ENCODE measurements around the gene RAB7B. TPM values are rescaled to one million over a fixed set of nuclear protein-coding genes. Genes with fewer than 3 reads are reported as not detected.

RAB7B gene
- total and polyA plus RNA-seq, 2 of the 13 experiments (the other 11 are each of a cell fraction or from before 2014, with no cell fraction given), result 0.05 to 0.46 TPM

- TF ChIP-seq ZNF343 (CRISPR knock-in tag; IDR thresholded peaks at IDR 0.05) (peak; percentile 31; the same call in 1 of the 2 replicates), GZF1 (CRISPR knock-in tag; IDR thresholded peaks at IDR 0.05) (no peak), RORA (CRISPR knock-in tag; IDR thresholded peaks at IDR 0.05) (no peak), ZNF839 (CRISPR knock-in tag; IDR thresholded peaks at IDR 0.05; ENCODE audit: borderline replicate concordance) (no peak), HIC2 (CRISPR knock-in tag; IDR thresholded peaks at IDR 0.05; ENCODE audit: low read depth) (no peak), NFKBIZ (CRISPR knock-in tag; IDR thresholded peaks at IDR 0.05) (0 out of 2 replicates have a peak, but pooled peaks have one; percentile 51), ZNF816 (CRISPR knock-in tag; IDR thresholded peaks at IDR 0.05; ENCODE audit: borderline replicate concordance) (no peak), FOXA3 (CRISPR knock-in tag; IDR thresholded peaks at IDR 0.05) (peak; percentile 49), ZBTB43 (CRISPR knock-in tag; conservative IDR thresholded peaks at IDR 0.05) (no peak), ZNF333 (CRISPR knock-in tag; IDR thresholded peaks at IDR 0.05; ENCODE audit: borderline replicate concordance) (no peak), CENPT (CRISPR knock-in tag; IDR thresholded peaks at IDR 0.05; ENCODE audit: low read depth) (0 out of 2 replicates have a peak, but pooled peaks have one; percentile 15)
- TF ChIP-seq, protein P1, sequence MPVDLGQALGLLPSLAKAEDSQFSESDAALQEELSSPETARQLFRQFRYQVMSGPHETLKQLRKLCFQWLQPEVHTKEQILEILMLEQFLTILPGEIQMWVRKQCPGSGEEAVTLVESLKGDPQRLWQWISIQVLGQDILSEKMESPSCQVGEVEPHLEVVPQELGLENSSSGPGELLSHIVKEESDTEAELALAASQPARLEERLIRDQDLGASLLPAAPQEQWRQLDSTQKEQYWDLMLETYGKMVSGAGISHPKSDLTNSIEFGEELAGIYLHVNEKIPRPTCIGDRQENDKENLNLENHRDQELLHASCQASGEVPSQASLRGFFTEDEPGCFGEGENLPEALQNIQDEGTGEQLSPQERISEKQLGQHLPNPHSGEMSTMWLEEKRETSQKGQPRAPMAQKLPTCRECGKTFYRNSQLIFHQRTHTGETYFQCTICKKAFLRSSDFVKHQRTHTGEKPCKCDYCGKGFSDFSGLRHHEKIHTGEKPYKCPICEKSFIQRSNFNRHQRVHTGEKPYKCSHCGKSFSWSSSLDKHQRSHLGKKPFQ (CRISPR knock-in tag; IDR thresholded peaks at IDR 0.05; ENCODE audit: insufficient replicate concordance), result no peak
- TF ChIP-seq, protein P2, sequence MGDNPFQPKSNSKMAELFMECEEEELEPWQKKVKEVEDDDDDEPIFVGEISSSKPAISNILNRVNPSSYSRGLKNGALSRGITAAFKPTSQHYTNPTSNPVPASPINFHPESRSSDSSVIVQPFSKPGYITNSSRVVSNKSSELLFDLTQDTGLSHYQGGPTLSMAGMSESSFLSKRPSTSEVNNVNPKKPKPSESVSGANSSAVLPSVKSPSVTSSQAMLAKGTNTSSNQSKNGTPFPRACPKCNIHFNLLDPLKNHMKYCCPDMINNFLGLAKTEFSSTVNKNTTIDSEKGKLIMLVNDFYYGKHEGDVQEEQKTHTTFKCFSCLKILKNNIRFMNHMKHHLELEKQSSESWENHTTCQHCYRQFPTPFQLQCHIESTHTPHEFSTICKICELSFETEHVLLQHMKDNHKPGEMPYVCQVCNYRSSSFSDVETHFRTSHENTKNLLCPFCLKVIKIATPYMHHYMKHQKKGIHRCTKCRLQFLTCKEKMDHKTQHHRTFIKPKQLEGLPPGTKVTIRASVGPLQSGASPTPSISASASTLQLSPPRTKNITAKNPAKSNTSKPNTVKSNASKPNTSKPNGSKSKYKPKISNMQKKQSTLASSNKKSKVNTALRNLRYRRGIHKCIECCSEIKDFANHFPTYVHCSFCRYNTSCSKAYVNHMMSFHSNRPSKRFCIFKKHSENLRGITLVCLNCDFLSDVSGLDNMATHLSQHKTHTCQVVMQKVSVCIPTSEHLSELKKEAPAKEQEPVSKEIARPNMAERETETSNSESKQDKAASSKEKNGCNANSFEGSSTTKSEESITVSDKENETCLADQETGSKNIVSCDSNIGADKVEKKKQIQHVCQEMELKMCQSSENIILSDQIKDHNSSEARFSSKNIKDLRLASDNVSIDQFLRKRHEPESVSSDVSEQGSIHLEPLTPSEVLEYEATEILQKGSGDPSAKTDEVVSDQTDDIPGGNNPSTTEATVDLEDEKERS (CRISPR knock-in tag; IDR thresholded peaks at IDR 0.05), result 0 out of 2 replicates have a peak, but pooled peaks have one; percentile 32
- TF ChIP-seq, protein P3, sequence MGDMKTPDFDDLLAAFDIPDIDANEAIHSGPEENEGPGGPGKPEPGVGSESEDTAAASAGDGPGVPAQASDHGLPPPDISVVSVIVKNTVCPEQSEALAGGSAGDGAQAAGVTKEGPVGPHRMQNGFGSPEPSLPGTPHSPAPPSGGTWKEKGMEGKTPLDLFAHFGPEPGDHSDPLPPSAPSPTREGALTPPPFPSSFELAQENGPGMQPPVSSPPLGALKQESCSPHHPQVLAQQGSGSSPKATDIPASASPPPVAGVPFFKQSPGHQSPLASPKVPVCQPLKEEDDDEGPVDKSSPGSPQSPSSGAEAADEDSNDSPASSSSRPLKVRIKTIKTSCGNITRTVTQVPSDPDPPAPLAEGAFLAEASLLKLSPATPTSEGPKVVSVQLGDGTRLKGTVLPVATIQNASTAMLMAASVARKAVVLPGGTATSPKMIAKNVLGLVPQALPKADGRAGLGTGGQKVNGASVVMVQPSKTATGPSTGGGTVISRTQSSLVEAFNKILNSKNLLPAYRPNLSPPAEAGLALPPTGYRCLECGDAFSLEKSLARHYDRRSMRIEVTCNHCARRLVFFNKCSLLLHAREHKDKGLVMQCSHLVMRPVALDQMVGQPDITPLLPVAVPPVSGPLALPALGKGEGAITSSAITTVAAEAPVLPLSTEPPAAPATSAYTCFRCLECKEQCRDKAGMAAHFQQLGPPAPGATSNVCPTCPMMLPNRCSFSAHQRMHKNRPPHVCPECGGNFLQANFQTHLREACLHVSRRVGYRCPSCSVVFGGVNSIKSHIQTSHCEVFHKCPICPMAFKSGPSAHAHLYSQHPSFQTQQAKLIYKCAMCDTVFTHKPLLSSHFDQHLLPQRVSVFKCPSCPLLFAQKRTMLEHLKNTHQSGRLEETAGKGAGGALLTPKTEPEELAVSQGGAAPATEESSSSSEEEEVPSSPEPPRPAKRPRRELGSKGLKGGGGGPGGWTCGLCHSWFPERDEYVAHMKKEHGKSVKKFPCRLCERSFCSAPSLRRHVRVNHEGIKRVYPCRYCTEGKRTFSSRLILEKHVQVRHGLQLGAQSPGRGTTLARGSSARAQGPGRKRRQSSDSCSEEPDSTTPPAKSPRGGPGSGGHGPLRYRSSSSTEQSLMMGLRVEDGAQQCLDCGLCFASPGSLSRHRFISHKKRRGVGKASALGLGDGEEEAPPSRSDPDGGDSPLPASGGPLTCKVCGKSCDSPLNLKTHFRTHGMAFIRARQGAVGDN (CRISPR knock-in tag; IDR thresholded peaks at IDR 0.05), result peak; percentile 49
These were observed 19.1 kb downstream of the RAB7B start (continued) for GRCh38 chr1:205983925-205984725.
